GM23338 (cell line): ENCODE data around the gene CTCFL. TPM values are rescaled to one million over a fixed set of nuclear protein-coding genes. Genes with fewer than 3 reads are reported as not detected.
A peak's percentile ranks its signal among the peaks of the same experiment; 100 is the strongest.

Source experiments
- ATAC-seq: fragments of 200-7000 bp; cut with Tn5 transposase; 3 replicates; pipeline ENCODE4 v1.9.1; 2020
- DNase-seq: peaks from one replicate; pipeline ENCODE4 v3.0.0-alpha.2; 2015; ENCODE audit warnings: low spot score
- H2AFZ ChIP-seq: fragments of 200-600 bp; sonication (generic); 2 replicates; pipeline ENCODE4 v1.8.0; 2016; ENCODE audit warnings: antibody characterized with exemption, mild to moderate bottlenecking, moderate library complexity
- H3F3A ChIP-seq: fragments of 200-600 bp; sonication (generic); replicated peaks from 2 replicates; pipeline ENCODE4 v1.8.0; 2017; ENCODE audit warnings: antibody characterized with exemption, mixed run types, low read depth
- H3K27ac ChIP-seq: fragments of 200-600 bp; sonication (generic); 2 replicates; pipeline ENCODE4 v1.6.1; 2016; ENCODE audit warnings: low read depth
- H3K27me3 ChIP-seq: fragments of 200-600 bp; sonication (generic); 2 replicates; pipeline ENCODE4 v1.8.0; 2016; ENCODE audit warnings: mild to moderate bottlenecking, mixed run types, moderate library complexity; ENCODE audit not compliant: insufficient read depth
- H3K36me3 ChIP-seq: fragments of 200-600 bp; sonication (generic); 2 replicates; pipeline ENCODE4 v1.8.0; 2016; ENCODE audit warnings: mild to moderate bottlenecking; ENCODE audit not compliant: insufficient read depth
- H3K4me1 ChIP-seq: fragments of 200-600 bp; sonication (generic); 2 replicates; pipeline ENCODE4 v1.8.0; 2016; ENCODE audit warnings: mild to moderate bottlenecking, moderate library complexity; ENCODE audit not compliant: insufficient read depth
- H3K4me2 ChIP-seq: fragments of 200-600 bp; sonication (generic); 2 replicates; pipeline ENCODE4 v1.7.1; 2017; ENCODE audit warnings: mixed run types
- H3K4me3 ChIP-seq: fragments of 200-600 bp; sonication (generic); 2 replicates; pipeline ENCODE4 v1.6.1; 2016; ENCODE audit warnings: mixed run types
- H3K79me2 ChIP-seq: fragments of 200-600 bp; sonication (generic); replicated peaks from 2 replicates; pipeline ENCODE4 v1.8.0; 2017; ENCODE audit warnings: mild to moderate bottlenecking; ENCODE audit not compliant: insufficient read depth
- H3K9me2 ChIP-seq: fragments of 200-600 bp; sonication (generic); 2 replicates; pipeline ENCODE4 v1.8.0; 2017; ENCODE audit not compliant: insufficient read depth
- H4K20me1 ChIP-seq: fragments of 200-600 bp; sonication (generic); replicated peaks from 2 replicates; pipeline ENCODE4 v1.8.0; 2017; ENCODE audit warnings: mild to moderate bottlenecking; ENCODE audit not compliant: insufficient read depth
- H3K27ac Mint-ChIP-seq: 2 replicates; pipeline ENCODE4 v1.8.0; 2020; ENCODE audit warnings: inconsistent platforms, mild to moderate bottlenecking, moderate library complexity, mixed read lengths
- H3K27me3 Mint-ChIP-seq: 3 replicates; pipeline ENCODE4 v1.8.0; 2022; ENCODE audit warnings: low read depth, mild to moderate bottlenecking, moderate library complexity, mixed read lengths, inconsistent platforms; ENCODE audit not compliant: insufficient read depth, poor library complexity
- H3K36me3 Mint-ChIP-seq: 3 replicates; pipeline ENCODE4 v1.8.0; 2021; ENCODE audit warnings: low read depth, mild to moderate bottlenecking, inconsistent platforms, moderate library complexity, mixed read lengths
- H3K4me1 Mint-ChIP-seq: 3 replicates; pipeline ENCODE4 v1.8.0; 2020; ENCODE audit warnings: mild to moderate bottlenecking, inconsistent platforms, mixed read lengths
- H3K4me3 Mint-ChIP-seq: 3 replicates; pipeline ENCODE4 v1.8.0; 2021; ENCODE audit warnings: moderate library complexity, mild to moderate bottlenecking, inconsistent platforms, mixed read lengths
- H3K9me3 Mint-ChIP-seq: 3 replicates; pipeline ENCODE4 v1.8.0; 2020; ENCODE audit warnings: moderate library complexity, mild to moderate bottlenecking, inconsistent platforms, mixed read lengths
- CREB1 ChIP-seq: fragments of 250-450 bp; sonication (Bioruptor Pico); IDR thresholded peaks from 2 replicates; pipeline ENCODE4 v1.5.0; 2020; ENCODE audit warnings: low read depth, mild to moderate bottlenecking, moderate library complexity
- EZH2 ChIP-seq: fragments of 200-600 bp; sonication (generic); IDR thresholded peaks from one replicate; pipeline ENCODE4 v1.8.0; 2017; ENCODE audit warnings: antibody characterized with exemption, mild to moderate bottlenecking, low read depth; ENCODE audit not compliant: unreplicated experiment
- EZH2phosphoT487 ChIP-seq: fragments of 200-600 bp; sonication (generic); IDR thresholded peaks from one replicate; pipeline ENCODE4 v1.8.1; 2018; ENCODE audit warnings: antibody characterized with exemption; ENCODE audit not compliant: unreplicated experiment
- POLR2AphosphoS5 ChIP-seq: IDR thresholded peaks from 2 replicates; pipeline ENCODE4 v1.6.1; 2016; ENCODE audit warnings: antibody characterized with exemption, low read depth
- STAT1 ChIP-seq: IDR thresholded peaks from one replicate; pipeline ENCODE4 v1.6.1; 2016; ENCODE audit warnings: antibody characterized with exemption; ENCODE audit not compliant: unreplicated experiment
- ZNF114 ChIP-seq: fragments of 250-450 bp; sonication (Bioruptor Pico); IDR thresholded peaks from 2 replicates; pipeline ENCODE4 v1.5.0; 2020; ENCODE audit warnings: mild to moderate bottlenecking, moderate library complexity
- polyA plus RNA-seq: library from polyadenylated mRNA; unstranded; fragments of >200 nt; fragmentation: Nextera tagmentation; extraction: Ambion mirVana; gene quantifications from 2 replicates; pipeline ENCODE4 v1.2.1, GENCODE V29; 2016
- total RNA-seq: library from RNA; depleted of rRNA; stranded (reverse); fragments of >200 nt; shearing (Covaris generic); gene quantifications from 2 replicates; pipeline ENCODE4 v1.2.3, GENCODE V29; 2014
- TF ChIP-seq, protein P1 (sequence below): IDR thresholded peaks from 2 replicates; pipeline ENCODE4 v1.6.1; 2016; ENCODE audit warnings: antibody characterized with exemption
- TF ChIP-seq, protein P2 (sequence below): IDR thresholded peaks from one replicate; pipeline ENCODE4 v1.6.1; 2018; ENCODE audit warnings: antibody characterized with exemption; ENCODE audit not compliant: unreplicated experiment
- TF ChIP-seq, protein P3 (sequence below), 2 experiments: fragments of 200-600 bp in 1 of 2; sonication (generic) in 1 of 2; conservative IDR thresholded peaks; 2 replicates each; pipeline versions ENCODE4 v1.5.1 to v1.6.1; 2016 to 2017; ENCODE audit warnings: antibody characterized with exemption in 2 of 2, low read depth in 2 of 2, mild to moderate bottlenecking in 2 of 2, moderate library complexity in 1 of 2

The CTCFL gene
- total and polyA plus RNA-seq, 2 experiments from 2014 or later, result 0.55 to 1.4 TPM

DNA sequence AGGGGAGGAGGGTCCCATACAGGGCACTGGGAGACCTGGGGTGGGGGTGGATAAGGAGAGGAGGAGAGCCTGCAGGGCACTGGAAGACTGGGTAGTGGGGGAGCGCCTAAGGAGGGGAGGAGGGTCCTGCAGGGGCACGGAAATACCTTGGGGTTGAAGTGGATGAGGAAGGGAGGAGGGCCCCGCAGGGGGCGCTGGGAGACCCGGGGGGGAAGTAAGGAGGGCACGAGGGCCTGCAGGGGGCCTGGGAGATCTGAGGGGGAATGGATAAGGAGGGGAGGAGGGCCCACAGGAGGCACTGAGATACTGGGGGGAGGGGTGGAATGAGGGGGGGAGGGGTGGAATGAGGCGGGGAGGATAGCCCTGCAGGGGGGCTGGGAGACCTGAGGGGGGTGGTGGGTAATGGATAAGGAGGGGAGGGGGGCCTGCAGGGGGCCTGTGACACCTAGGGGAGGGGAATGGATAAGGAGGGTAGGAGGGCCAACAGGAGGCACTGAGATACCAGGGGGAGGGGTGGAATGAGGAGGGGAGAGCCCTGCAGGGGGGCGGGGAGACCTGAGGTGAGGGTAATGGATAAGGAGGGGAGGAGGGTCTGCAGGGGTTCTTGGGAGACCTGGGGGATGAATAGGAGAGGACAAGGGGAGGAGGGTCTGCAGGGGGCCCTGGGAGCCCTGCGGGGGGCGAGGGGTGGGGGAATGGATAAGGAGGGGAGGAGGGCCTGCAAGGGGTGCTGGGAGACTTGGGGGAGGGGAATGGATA lies 567 bp upstream of the CTCFL start (continued):
- TF ChIP-seq, protein P1, sequence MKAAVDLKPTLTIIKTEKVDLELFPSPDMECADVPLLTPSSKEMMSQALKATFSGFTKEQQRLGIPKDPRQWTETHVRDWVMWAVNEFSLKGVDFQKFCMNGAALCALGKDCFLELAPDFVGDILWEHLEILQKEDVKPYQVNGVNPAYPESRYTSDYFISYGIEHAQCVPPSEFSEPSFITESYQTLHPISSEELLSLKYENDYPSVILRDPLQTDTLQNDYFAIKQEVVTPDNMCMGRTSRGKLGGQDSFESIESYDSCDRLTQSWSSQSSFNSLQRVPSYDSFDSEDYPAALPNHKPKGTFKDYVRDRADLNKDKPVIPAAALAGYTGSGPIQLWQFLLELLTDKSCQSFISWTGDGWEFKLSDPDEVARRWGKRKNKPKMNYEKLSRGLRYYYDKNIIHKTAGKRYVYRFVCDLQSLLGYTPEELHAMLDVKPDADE, result no peak
- TF ChIP-seq EZH2phosphoT487, result no peak
- TF ChIP-seq, protein P2, sequence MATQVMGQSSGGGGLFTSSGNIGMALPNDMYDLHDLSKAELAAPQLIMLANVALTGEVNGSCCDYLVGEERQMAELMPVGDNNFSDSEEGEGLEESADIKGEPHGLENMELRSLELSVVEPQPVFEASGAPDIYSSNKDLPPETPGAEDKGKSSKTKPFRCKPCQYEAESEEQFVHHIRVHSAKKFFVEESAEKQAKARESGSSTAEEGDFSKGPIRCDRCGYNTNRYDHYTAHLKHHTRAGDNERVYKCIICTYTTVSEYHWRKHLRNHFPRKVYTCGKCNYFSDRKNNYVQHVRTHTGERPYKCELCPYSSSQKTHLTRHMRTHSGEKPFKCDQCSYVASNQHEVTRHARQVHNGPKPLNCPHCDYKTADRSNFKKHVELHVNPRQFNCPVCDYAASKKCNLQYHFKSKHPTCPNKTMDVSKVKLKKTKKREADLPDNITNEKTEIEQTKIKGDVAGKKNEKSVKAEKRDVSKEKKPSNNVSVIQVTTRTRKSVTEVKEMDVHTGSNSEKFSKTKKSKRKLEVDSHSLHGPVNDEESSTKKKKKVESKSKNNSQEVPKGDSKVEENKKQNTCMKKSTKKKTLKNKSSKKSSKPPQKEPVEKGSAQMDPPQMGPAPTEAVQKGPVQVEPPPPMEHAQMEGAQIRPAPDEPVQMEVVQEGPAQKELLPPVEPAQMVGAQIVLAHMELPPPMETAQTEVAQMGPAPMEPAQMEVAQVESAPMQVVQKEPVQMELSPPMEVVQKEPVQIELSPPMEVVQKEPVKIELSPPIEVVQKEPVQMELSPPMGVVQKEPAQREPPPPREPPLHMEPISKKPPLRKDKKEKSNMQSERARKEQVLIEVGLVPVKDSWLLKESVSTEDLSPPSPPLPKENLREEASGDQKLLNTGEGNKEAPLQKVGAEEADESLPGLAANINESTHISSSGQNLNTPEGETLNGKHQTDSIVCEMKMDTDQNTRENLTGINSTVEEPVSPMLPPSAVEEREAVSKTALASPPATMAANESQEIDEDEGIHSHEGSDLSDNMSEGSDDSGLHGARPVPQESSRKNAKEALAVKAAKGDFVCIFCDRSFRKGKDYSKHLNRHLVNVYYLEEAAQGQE, result no peak
- TF ChIP-seq POLR2AphosphoS5, result no peak
- TF ChIP-seq CREB1 (CRISPR knock-in tag), result no peak

DNA sequence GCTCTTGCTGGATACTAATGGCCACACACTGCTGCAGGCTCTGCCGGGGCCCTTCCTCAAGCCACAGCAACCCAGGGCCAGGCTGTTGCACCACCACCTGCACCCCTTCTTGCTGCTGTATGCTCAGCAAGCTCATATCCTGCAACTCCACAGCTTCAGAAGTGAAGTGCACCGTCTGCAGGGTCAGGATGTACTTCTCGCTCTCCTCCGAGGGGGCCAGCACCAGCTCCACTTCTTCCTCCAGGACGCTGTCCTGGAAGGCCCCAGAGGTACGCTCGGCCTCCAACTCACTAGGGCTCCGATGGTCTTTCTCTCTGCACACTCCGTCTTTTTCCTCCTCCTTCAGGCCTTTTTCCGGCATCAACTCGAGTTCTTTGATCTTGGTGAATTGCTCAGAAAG lies 1.2 kb downstream of the CTCFL start:
- Histone ChIP-seq H2AFZ (peak overlapping the region; percentile 83), H3F3A (no peaks in the 10 kb centered on the region), H3K9me2 (no peaks in the 10 kb centered on the region), H3K27me3 (no peaks in the 10 kb centered on the region), H3K4me1 (peaks cover 14% of the 10 kb centered on the region), H3K27ac (no peak overlapping the region), H3K36me3 (no peaks in the 10 kb centered on the region), H3K4me2 (no peak overlapping the region; the same call in 1 of the 2 replicates), H3K79me2 (no peaks in the 10 kb centered on the region), H3K4me3 (no peak overlapping the region), H4K20me1 (no peaks in the 10 kb centered on the region)
- Mint-ChIP-seq H3K36me3 (no peaks in the 10 kb centered on the region), H3K27ac (no peak overlapping the region), H3K9me3 (no peaks in the 10 kb centered on the region), H3K27me3 (peaks cover 3% of the 10 kb centered on the region), H3K4me3 (no peak overlapping the region), H3K4me1 (peaks cover 20% of the 10 kb centered on the region)
- DNase-seq, result no peak
- ATAC-seq, result no peak; the same call in 1 of the 3 replicates
- no peak for TF ChIP-seq ZNF114 (CRISPR knock-in tag)
- TF ChIP-seq EZH2phosphoT487, result no peak
- TF ChIP-seq EZH2, result no peak
- TF ChIP-seq, protein P2, result no peak
- TF ChIP-seq, protein P3, sequence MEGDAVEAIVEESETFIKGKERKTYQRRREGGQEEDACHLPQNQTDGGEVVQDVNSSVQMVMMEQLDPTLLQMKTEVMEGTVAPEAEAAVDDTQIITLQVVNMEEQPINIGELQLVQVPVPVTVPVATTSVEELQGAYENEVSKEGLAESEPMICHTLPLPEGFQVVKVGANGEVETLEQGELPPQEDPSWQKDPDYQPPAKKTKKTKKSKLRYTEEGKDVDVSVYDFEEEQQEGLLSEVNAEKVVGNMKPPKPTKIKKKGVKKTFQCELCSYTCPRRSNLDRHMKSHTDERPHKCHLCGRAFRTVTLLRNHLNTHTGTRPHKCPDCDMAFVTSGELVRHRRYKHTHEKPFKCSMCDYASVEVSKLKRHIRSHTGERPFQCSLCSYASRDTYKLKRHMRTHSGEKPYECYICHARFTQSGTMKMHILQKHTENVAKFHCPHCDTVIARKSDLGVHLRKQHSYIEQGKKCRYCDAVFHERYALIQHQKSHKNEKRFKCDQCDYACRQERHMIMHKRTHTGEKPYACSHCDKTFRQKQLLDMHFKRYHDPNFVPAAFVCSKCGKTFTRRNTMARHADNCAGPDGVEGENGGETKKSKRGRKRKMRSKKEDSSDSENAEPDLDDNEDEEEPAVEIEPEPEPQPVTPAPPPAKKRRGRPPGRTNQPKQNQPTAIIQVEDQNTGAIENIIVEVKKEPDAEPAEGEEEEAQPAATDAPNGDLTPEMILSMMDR (conservative IDR thresholded peaks at IDR 0.05; ENCODE audit: low read depth in 2 of 2), result no peak
- TF ChIP-seq POLR2AphosphoS5, result no peak
- TF ChIP-seq, protein P1, result no peak
- no peak for TF ChIP-seq STAT1
- TF ChIP-seq CREB1 (CRISPR knock-in tag), result no peak
